ENCODE data around the gene ENDOV. TPM values are rescaled to one million over a fixed set of nuclear protein-coding genes. Genes with fewer than 3 reads are reported as not detected.

The ENDOV gene
- total RNA-seq, 1 donor from 2014 or later = 9.7 TPM

GRCh38 chr17:80466188-80466705 is 51.3 kb downstream of the ENDOV start:
- peaks cover 12% of the 10 kb centered on the region for H3K27me3 Mint-ChIP-seq (ENCODE audit: insufficient read depth, low read depth)
- no peaks in the 10 kb centered on the region for H3K4me1 ChIP-seq
- no peaks in the 10 kb centered on the region for H3K9me3 Mint-ChIP-seq
- no peaks in the 10 kb centered on the region for H3K79me2 ChIP-seq (ENCODE audit: low read depth)
- no peak for TF ChIP-seq EZH2phosphoT487 (IDR thresholded peaks at IDR 0.05)
- no peak for TF ChIP-seq CTCF (IDR thresholded peaks at IDR 0.05)
- TF ChIP-seq EZH2 (IDR thresholded peaks at IDR 0.05) = no peak
- no peaks in the 10 kb centered on the region for H3K36me3 ChIP-seq
- H3K27ac Mint-ChIP-seq = no peak overlapping the region
- H3K4me1 Mint-ChIP-seq = no peaks in the 10 kb centered on the region
- H3K4me3 ChIP-seq = no peak overlapping the region
- H3K36me3 Mint-ChIP-seq = peaks cover 7% of the 10 kb centered on the region
- H3K9me3 ChIP-seq (ENCODE audit: low read depth) = no peaks in the 10 kb centered on the region
- no peak overlapping the region for H3K4me2 ChIP-seq
- H3F3A ChIP-seq (ENCODE audit: low read depth) = no peaks in the 10 kb centered on the region
- peaks cover 15% of the 10 kb centered on the region for H4K20me1 ChIP-seq (ENCODE audit: low read depth)
- H3K9ac ChIP-seq = no peak overlapping the region
- H2AFZ ChIP-seq (replicated peaks) = no peak overlapping the region
- DNase-seq (ENCODE audit: low spot score) = no peak
- H3K27ac ChIP-seq = no peak overlapping the region
- H3K27me3 ChIP-seq = peaks cover 93% of the 10 kb centered on the region
- H3K4me3 Mint-ChIP-seq = no peak overlapping the region

GRCh38 chr17:80468242-80468641 is 53.3 kb downstream of the ENDOV start:
- no peaks in the 10 kb centered on the region for H3K9me3 Mint-ChIP-seq
- H3F3A ChIP-seq (ENCODE audit: low read depth) = no peaks in the 10 kb centered on the region
- no peak overlapping the region for H3K27ac Mint-ChIP-seq
- H3K4me2 ChIP-seq = no peak overlapping the region
- no peaks in the 10 kb centered on the region for H3K4me1 Mint-ChIP-seq
- peak overlapping the region; percentile 33 for H3K4me3 Mint-ChIP-seq
- DNase-seq (ENCODE audit: low spot score) = peak; percentile 80
- no peak for TF ChIP-seq CTCF (IDR thresholded peaks at IDR 0.05)
- no peak for TF ChIP-seq EZH2 (IDR thresholded peaks at IDR 0.05)
- TF ChIP-seq EZH2phosphoT487 (IDR thresholded peaks at IDR 0.05) = no peak
- peaks cover 15% of the 10 kb centered on the region for H4K20me1 ChIP-seq (ENCODE audit: low read depth)
- H3K27ac ChIP-seq = no peak overlapping the region
- H3K4me3 ChIP-seq = no peak overlapping the region
- H3K27me3 Mint-ChIP-seq (ENCODE audit: insufficient read depth, low read depth) = peaks cover 17% of the 10 kb centered on the region
- H3K79me2 ChIP-seq (ENCODE audit: low read depth) = no peaks in the 10 kb centered on the region
- H3K9me3 ChIP-seq (ENCODE audit: low read depth) = no peaks in the 10 kb centered on the region
- H2AFZ ChIP-seq (replicated peaks) = no peak overlapping the region
- no peak overlapping the region for H3K9ac ChIP-seq
- no peaks in the 10 kb centered on the region for H3K4me1 ChIP-seq
- peaks cover 7% of the 10 kb centered on the region for H3K36me3 Mint-ChIP-seq
- peaks cover 95% of the 10 kb centered on the region for H3K27me3 ChIP-seq
- H3K36me3 ChIP-seq = no peaks in the 10 kb centered on the region

GRCh38 chr17:80468781-80469493 is 54.0 kb downstream of the ENDOV start:
- Histone ChIP-seq H3K4me2 (no peak overlapping the region), H2AFZ (replicated peaks) (no peak overlapping the region), H3K36me3 (no peaks in the 10 kb centered on the region), H3K9ac (no peak overlapping the region), H3K9me3 (ENCODE audit: low read depth) (no peaks in the 10 kb centered on the region), H4K20me1 (ENCODE audit: low read depth) (peaks cover 17% of the 10 kb centered on the region), H3K27me3 (peaks cover 99% of the 10 kb centered on the region), H3K27ac (no peak overlapping the region), H3K4me1 (no peaks in the 10 kb centered on the region), H3K4me3 (no peak overlapping the region), H3K79me2 (ENCODE audit: low read depth) (no peaks in the 10 kb centered on the region), H3F3A (ENCODE audit: low read depth) (no peaks in the 10 kb centered on the region)
- H3K4me3 Mint-ChIP-seq = peak overlapping the region; percentile 33
- no peak overlapping the region for H3K27ac Mint-ChIP-seq
- DNase-seq (ENCODE audit: low spot score) = no peak
- TF ChIP-seq EZH2phosphoT487 (IDR thresholded peaks at IDR 0.05) (no peak), CTCF (IDR thresholded peaks at IDR 0.05) (no peak), EZH2 (IDR thresholded peaks at IDR 0.05) (no peak)
- H3K9me3 Mint-ChIP-seq = no peaks in the 10 kb centered on the region
- peaks cover 17% of the 10 kb centered on the region for H3K27me3 Mint-ChIP-seq (ENCODE audit: insufficient read depth, low read depth)
- peaks cover 7% of the 10 kb centered on the region for H3K36me3 Mint-ChIP-seq
- no peaks in the 10 kb centered on the region for H3K4me1 Mint-ChIP-seq
